ENCODE measurements around the gene TMEM72.

GRCh38 chr10:44870031-44870430 lies 41.1 kb upstream of the TMEM72 start:
- no peak for TF ChIP-seq EZH2 (IDR thresholded peaks at IDR 0.05)
- no peak for TF ChIP-seq CTCF (IDR thresholded peaks at IDR 0.05)
